WERI-Rb-1 (cell line): ENCODE results near the gene RIN3.

Experiments
- DNase-seq: peaks from one replicate; pipeline ENCODE4 v3.0.0-alpha.2; 2020
- H3K27ac ChIP-seq: fragments of 250-450 bp; sonication (Bioruptor Pico); 2 replicates; pipeline ENCODE4 v1.5.1; 2020; ENCODE audit warnings: mild to moderate bottlenecking, moderate library complexity
- H3K27me3 ChIP-seq: fragments of 250-450 bp; sonication (Bioruptor Pico); 2 replicates; pipeline ENCODE4 v1.5.1; 2021; ENCODE audit warnings: mild to moderate bottlenecking, low read depth, moderate library complexity; ENCODE audit not compliant: insufficient read depth, severe bottlenecking
- H3K36me3 ChIP-seq: fragments of 250-450 bp; sonication (Bioruptor Pico); 2 replicates; pipeline ENCODE4 v1.5.1; 2020; ENCODE audit warnings: mild to moderate bottlenecking, moderate library complexity
- H3K4me3 ChIP-seq: 2 replicates; pipeline ENCODE4 v1.5.1; 2011; ENCODE audit warnings: low read depth, mild to moderate bottlenecking, control low read depth, low read length
- H3K9me3 ChIP-seq: fragments of 250-450 bp; sonication (Bioruptor Pico); 2 replicates; pipeline ENCODE4 v1.5.1; 2021; ENCODE audit warnings: mild to moderate bottlenecking, moderate library complexity; ENCODE audit not compliant: severe bottlenecking
- CTCF ChIP-seq: IDR thresholded peaks from 2 replicates; pipeline ENCODE4 v1.5.1; 2011; ENCODE audit warnings: low read depth, mild to moderate bottlenecking, control low read depth, inconsistent platforms, low read length

The RIN3 gene

GRCh38 chr14:92481811-92482555, 31.6 kb upstream of the RIN3 start:
- DNase-seq, result no peak
- Histone ChIP-seq H3K9me3 (no peaks in the 10 kb centered on the region), H3K27me3 (no peaks in the 10 kb centered on the region), H3K36me3 (no peaks in the 10 kb centered on the region), H3K4me3 (no peak overlapping the region), H3K27ac (no peak overlapping the region)
- TF ChIP-seq CTCF, result no peak

GRCh38 chr14:92482621-92483319, 30.8 kb upstream of the RIN3 start:
- no peaks in the 10 kb centered on the region for H3K9me3 ChIP-seq
- no peaks in the 10 kb centered on the region for H3K36me3 ChIP-seq
- no peak overlapping the region for H3K27ac ChIP-seq
- H3K27me3 ChIP-seq, result no peaks in the 10 kb centered on the region
- no peak for DNase-seq
- H3K4me3 ChIP-seq, result no peak overlapping the region
- TF ChIP-seq CTCF, result no peak

- Histone ChIP-seq H3K4me3 (no peak overlapping the region), H3K27me3 (no peaks in the 10 kb centered on the region), H3K36me3 (no peaks in the 10 kb centered on the region), H3K27ac (no peak overlapping the region), H3K9me3 (no peaks in the 10 kb centered on the region)
- no peak for DNase-seq
- TF ChIP-seq CTCF, result no peak
Measured at GRCh38 chr14:92484132-92484823, 29.3 kb upstream of the RIN3 start.

GRCh38 chr14:92486881-92487280, 26.7 kb upstream of the RIN3 start:
- Histone ChIP-seq H3K9me3 (no peaks in the 10 kb centered on the region), H3K4me3 (no peak overlapping the region), H3K27ac (no peak overlapping the region), H3K36me3 (no peaks in the 10 kb centered on the region), H3K27me3 (no peaks in the 10 kb centered on the region)
- TF ChIP-seq CTCF, result no peak
- DNase-seq, result no peak

- no peak for DNase-seq
- H3K9me3 ChIP-seq, result no peaks in the 10 kb centered on the region
- no peak for TF ChIP-seq CTCF
Measured at GRCh38 chr14:92487513-92488133, 26.0 kb upstream of the RIN3 start.

More at GRCh38 chr14:92487513-92488133, 26.0 kb upstream of the RIN3 start:
- Histone ChIP-seq H3K27me3 (no peaks in the 10 kb centered on the region), H3K27ac (no peak overlapping the region), H3K4me3 (no peak overlapping the region), H3K36me3 (no peaks in the 10 kb centered on the region)
